HCT116 (cell line): ENCODE measurements around the gene MAGEA3. TPM values are rescaled to one million over a fixed set of nuclear protein-coding genes. Genes with fewer than 3 reads are reported as not detected.

ENCODE experiments used
- total RNA-seq: library from RNA; stranded (reverse); gene quantifications from one replicate; pipeline ENCODE4 v1.2.1, GENCODE V29; 2021; ENCODE audit not compliant: unreplicated experiment

MAGEA3 gene
- total RNA-seq, 1 experiment from 2014 or later = 92.7 TPM

Other genes with a start within 250 kb of the MAGEA3 start
- not detected for gene GABRA3, start 247.5 kb upstream of the MAGEA3 start, total RNA-seq
- gene GABRQ, start 60.9 kb upstream of the MAGEA3 start, total RNA-seq = 4.2 TPM
- gene CSAG2, start 10.5 kb downstream of the MAGEA3 start, total RNA-seq = not detected
- gene MAGEA2B, start 15.8 kb downstream of the MAGEA3 start, total RNA-seq = 21.8 TPM
- gene CSAG1, start 34.9 kb downstream of the MAGEA3 start, total RNA-seq = 1.2 TPM
- not detected for gene MAGEA12, start 35.0 kb downstream of the MAGEA3 start, total RNA-seq
- 48.1 TPM for gene MAGEA2, start 55.0 kb downstream of the MAGEA3 start, total RNA-seq
- 44.1 TPM for gene CSAG3, start 60.4 kb downstream of the MAGEA3 start, total RNA-seq
- 0.57 TPM for gene MAGEA6, start 70.9 kb downstream of the MAGEA3 start, total RNA-seq
- 20.9 TPM for gene CETN2, start 132.0 kb downstream of the MAGEA3 start, total RNA-seq
- gene NSDHL, start 132.3 kb downstream of the MAGEA3 start, total RNA-seq = 22.1 TPM
- 15.8 TPM for gene ZNF185, start 199.3 kb downstream of the MAGEA3 start, total RNA-seq